Left forelimb (tissue), 1 donor: ENCODE data around the gene ST8SIA5.

Source experiments
- DNase-seq: peaks from one replicate; pipeline ENCODE4 v3.0.0-alpha.2; 2018; ENCODE audit warnings: low spot score

Gene ST8SIA5

GRCh38 chr18:46668694-46669093 is 88.2 kb downstream of the ST8SIA5 start:
- no peak for DNase-seq

GRCh38 chr18:46668135-46668534 is 88.7 kb downstream of the ST8SIA5 start:
- no peak for DNase-seq

GRCh38 chr18:46663539-46663938 is 93.3 kb downstream of the ST8SIA5 start:
- DNase-seq, result no peak

GRCh38 chr18:46660957-46661749 is 95.7 kb downstream of the ST8SIA5 start:
- DNase-seq, result no peak

GRCh38 chr18:46659484-46659883 is 97.4 kb downstream of the ST8SIA5 start:
- DNase-seq, result no peak

GRCh38 chr18:46657115-46657955 is 99.5 kb downstream of the ST8SIA5 start, which contains the start of gene LOXHD1:
TSS of gene LOXHD1 (minus strand) at chr18:46657220. CDS start at chr18:46657033, 187 bp downstream.
- no peak for DNase-seq

GRCh38 chr18:46656326-46657114 is 100.3 kb downstream of the ST8SIA5 start:
- no peak for DNase-seq

- no peak for DNase-seq
Measured at GRCh38 chr18:46652372-46652771, 104.5 kb downstream of the ST8SIA5 start.

- no peak for DNase-seq
Measured at GRCh38 chr18:46650681-46651080, 106.2 kb downstream of the ST8SIA5 start.

- DNase-seq, result no peak
Measured at GRCh38 chr18:46649071-46649862, 107.6 kb downstream of the ST8SIA5 start.

- no peak for DNase-seq
Measured at GRCh38 chr18:46646468-46646867, 110.4 kb downstream of the ST8SIA5 start.

GRCh38 chr18:46642561-46642960 is 114.3 kb downstream of the ST8SIA5 start:
- DNase-seq, result no peak

GRCh38 chr18:46641917-46642316 is 114.9 kb downstream of the ST8SIA5 start:
- DNase-seq, result no peak

GRCh38 chr18:46639386-46639785 is 117.5 kb downstream of the ST8SIA5 start:
- peak; percentile 28 for DNase-seq

GRCh38 chr18:46636040-46636630 is 120.7 kb downstream of the ST8SIA5 start:
- DNase-seq, result peak; percentile 15

- DNase-seq, result peak; percentile 45
Measured at GRCh38 chr18:46632401-46633071, 124.3 kb downstream of the ST8SIA5 start.

- peak; percentile 2 for DNase-seq
Measured at GRCh38 chr18:46630991-46631390, 125.9 kb downstream of the ST8SIA5 start.

GRCh38 chr18:46630160-46630559 is 126.7 kb downstream of the ST8SIA5 start:
- DNase-seq, result peak; percentile 14

GRCh38 chr18:46629361-46629760 is 127.5 kb downstream of the ST8SIA5 start:
- peak; percentile 8 for DNase-seq

- DNase-seq, result no peak
Measured at GRCh38 chr18:46628206-46628605, 128.6 kb downstream of the ST8SIA5 start.
